HCT116 (cell line): ENCODE measurements around the gene NFS1. TPM values are rescaled to one million over a fixed set of nuclear protein-coding genes. Genes with fewer than 3 reads are reported as not detected.
A peak's percentile ranks its signal among the peaks of the same experiment; 100 is the strongest.

Source experiments
- ATAC-seq: fragments of 200-7000 bp; cut with Tn5 transposase; 2 replicates; pipeline ENCODE4 v1.9.1; 2020; ENCODE audit warnings: mild to moderate bottlenecking, moderate library complexity
- BruUV-seq: library from RNA; stranded (reverse); fragments of 400-500 nt; replicated peaks from 2 replicates; lab custom pipeline; 2021; lab: Mats Ljungman, UMichigan
- CTCF ChIA-PET: fragments of 300-600 bp; sonication (Branson Sonifier 250); formaldehyde crosslinking; loops from one replicate; lab custom pipeline; 2021; ENCODE audit warnings: antibody characterized with exemption; lab: Charles Lee
- POLR2A ChIA-PET: fragments of 300-600, 350-600 bp; sonication (Branson Sonifier 250); formaldehyde crosslinking; loops from one replicate; lab custom pipeline; 2021; ENCODE audit warnings: antibody characterized with exemption; lab: Charles Lee
- RAD21 ChIA-PET, 2 experiments: fragments of 300-600 bp; sonication (Branson Sonifier 250); formaldehyde crosslinking; loops; one replicate each; lab custom pipeline; 2023; ENCODE audit warnings: low total read pairs in 2 of 2; ENCODE audit not compliant: uncharacterized antibody in 2 of 2, unreplicated experiment in 2 of 2, low non-redundant PET in 1 of 2; lab: Charles Lee
- DNase-seq: peaks from one replicate; pipeline ENCODE4 v3.0.0-alpha.2; 2010; ENCODE audit warnings: low read depth, low spot score
- H2AFZ ChIP-seq: fragments of 200-600 bp; shearing (Covaris generic), sonication (generic); 2 replicates; pipeline ENCODE4 v1.6.1; 2017; ENCODE audit warnings: low read depth, mixed run types, mixed read lengths, antibody characterized with exemption, low read length; ENCODE audit not compliant: poor library complexity, severe bottlenecking
- H3K27ac ChIP-seq: 2 replicates; pipeline ENCODE4 v1.5.1; 2012; ENCODE audit warnings: low read depth, low read length
- H3K27me3 ChIP-seq: fragments of 200-600 bp; sonication (generic); 2 replicates; pipeline ENCODE4 v1.6.1; 2016; ENCODE audit warnings: mixed run types, low read length, mixed read lengths; ENCODE audit not compliant: insufficient read depth
- H3K36me3 ChIP-seq, 2 experiments: fragments of 200-500 bp in 1 of 2; fragments of 200-600 bp in 1 of 2; sonication (Bioruptor generic) in 1 of 2; sonication (generic) in 1 of 2; 2 replicates each; pipeline versions ENCODE4 v1.5.1 to v1.6.1; 2014 to 2016; ENCODE audit warnings: low read length in 2 of 2, inconsistent platforms in 1 of 2, mixed read lengths in 1 of 2, mixed run types in 1 of 2; ENCODE audit not compliant: insufficient read depth in 2 of 2, control insufficient read depth in 1 of 2
- H3K4me1 ChIP-seq, 2 experiments: fragments of 200-600 bp in 1 of 2; sonication (generic) in 1 of 2; 2 replicates each; pipeline versions ENCODE4 v1.5.1 to v1.6.1; 2012 to 2017; ENCODE audit warnings: low read length in 2 of 2, inconsistent platforms in 1 of 2, mild to moderate bottlenecking in 1 of 2, mixed read lengths in 1 of 2, mixed run types in 1 of 2, moderate library complexity in 1 of 2; ENCODE audit not compliant: insufficient read depth in 2 of 2, control insufficient read depth in 1 of 2
- H3K4me2 ChIP-seq: fragments of 200-600 bp; sonication (generic); 2 replicates; pipeline ENCODE4 v1.6.1; 2017; ENCODE audit warnings: mixed run types, low read length, mixed read lengths
- H3K4me3 ChIP-seq, 2 experiments: fragments of 200-600 bp in 1 of 2; sonication (generic) in 1 of 2; replicated peaks in 1 of 2; 2 replicates each; pipeline ENCODE4 v1.5.1; 2011 to 2016; ENCODE audit warnings: low read length in 2 of 2, control low read depth in 1 of 2, low read depth in 1 of 2, mild to moderate bottlenecking in 1 of 2, mixed read lengths in 1 of 2, mixed run types in 1 of 2
- H3K79me2 ChIP-seq: fragments of 200-600 bp; sonication (generic); 2 replicates; pipeline ENCODE4 v1.6.1; 2017; ENCODE audit warnings: mild to moderate bottlenecking, mixed run types, low read length, moderate library complexity, mixed read lengths; ENCODE audit not compliant: insufficient read depth
- H3K9ac ChIP-seq: fragments of 200-600 bp; sonication (generic); 2 replicates; pipeline ENCODE4 v1.6.1; 2016; ENCODE audit warnings: low read length, mixed read lengths
- H3K9me2 ChIP-seq: fragments of 200-600 bp; sonication (generic), shearing (Covaris generic); 2 replicates; pipeline ENCODE4 v1.6.1; 2017; ENCODE audit warnings: mixed run types, mild to moderate bottlenecking, moderate library complexity; ENCODE audit not compliant: insufficient read depth
- H3K9me3 ChIP-seq, 2 experiments: fragments of 200-500 bp in 1 of 2; fragments of 200-600 bp in 1 of 2; sonication (Bioruptor generic) in 1 of 2; sonication (generic) in 1 of 2; 2 replicates each; pipeline ENCODE4 v1.6.1; 2014 to 2017; ENCODE audit warnings: low read length in 2 of 2, mixed read lengths in 2 of 2, inconsistent platforms in 1 of 2, low read depth in 1 of 2, mild to moderate bottlenecking in 1 of 2, mixed run types in 1 of 2, moderate library complexity in 1 of 2; ENCODE audit not compliant: control insufficient read depth in 1 of 2, insufficient read depth in 1 of 2
- H4K20me1 ChIP-seq: fragments of 200-600 bp; sonication (generic), shearing (Covaris generic); 2 replicates; pipeline ENCODE4 v1.6.1; 2017; ENCODE audit warnings: mixed run types, mild to moderate bottlenecking, moderate library complexity; ENCODE audit not compliant: insufficient read depth
- JUND ChIP-seq: IDR thresholded peaks from 2 replicates; pipeline ENCODE4 v1.6.1; 2012
- POLR2A ChIP-seq: IDR thresholded peaks from 2 replicates; pipeline ENCODE4 v1.7.0; 2011; ENCODE audit warnings: borderline replicate concordance; ENCODE audit not compliant: insufficient read depth, insufficient read length; ENCODE audit errors: extremely low read depth
- POLR2AphosphoS5 ChIP-seq: IDR thresholded peaks from 2 replicates; pipeline ENCODE4 v1.6.1; 2011; ENCODE audit warnings: mild to moderate bottlenecking, low read depth, low read length, moderate library complexity
- RAD21 ChIP-seq: IDR thresholded peaks from 2 replicates; pipeline ENCODE4 v1.6.1; 2012; ENCODE audit warnings: low read depth, mild to moderate bottlenecking
- REST ChIP-seq: IDR thresholded peaks from 2 replicates; pipeline ENCODE4 v1.6.1; 2012; ENCODE audit warnings: low read depth
- intact Hi-C: fragments of 100-400 bp; cut with micrococcal nuclease; formaldehyde crosslinking; loops from 2 replicates; pipeline ENCODE4 v1.10.0; 2022
- total RNA-seq: library from RNA; stranded (reverse); gene quantifications from one replicate; pipeline ENCODE4 v1.2.1, GENCODE V29; 2021; ENCODE audit not compliant: unreplicated experiment

NFS1 gene
- total RNA-seq, 1 experiment from 2014 or later: 33.9 TPM

- intact Hi-C loops: no loop called here
- POLR2A ChIA-PET: interaction anchor here (1.2 kb wide), 1 partner anchor 41 kb away, joined by 6 read pairs; the partner anchor contains the start of gene RBM39
- DNase-seq (no peak), ATAC-seq (no peak)
- peak overlapping the region; percentile 94 for H3K4me2 ChIP-seq
- H3K9ac ChIP-seq: peak overlapping the region; percentile 93
- H3K4me3 ChIP-seq: peak overlapping the region; percentile 95
- RAD21 ChIA-PET: no interaction called here
- BruUV-seq: no TSS peak
- TF ChIP-seq REST: no peak
- TF ChIP-seq POLR2A: no peak
- TF ChIP-seq JUND: 0 out of 2 replicates have a peak, but pooled peaks have one; percentile 6
- TF ChIP-seq POLR2AphosphoS5: peak; percentile 50; the same call in 1 of the 2 replicates
- TF ChIP-seq RAD21: no peak
- H3K36me3 ChIP-seq: peaks cover 24 to 31% of the 10 kb centered on the region in 2 experiments; a peak in 3 of 4 replicates
- no peaks in the 10 kb centered on the region for H3K27me3 ChIP-seq
- peaks cover 63% of the 10 kb centered on the region for H3K79me2 ChIP-seq
- H3K9me3 ChIP-seq: no peaks in the 10 kb centered on the region
- peaks cover 9% of the 10 kb centered on the region; the same call in 1 of the 2 replicates for H4K20me1 ChIP-seq
- H2AFZ ChIP-seq: no peak overlapping the region
- peaks cover 10 to 26% of the 10 kb centered on the region in 2 experiments for H3K4me1 ChIP-seq
- H3K27ac ChIP-seq: peak overlapping the region; percentile 83; the same call in 1 of the 2 replicates
- no peaks in the 10 kb centered on the region for H3K9me2 ChIP-seq
- CTCF ChIA-PET: interaction anchor here (0.7 to 1.2 kb wide), 2 partner anchors 188 to 438 kb away, joined by 3 to 4 read pairs; no protein-coding TSS in a partner anchor
Observed at GRCh38 chr20:35700625-35701148, 1.5 kb upstream of the NFS1 start.
